ENCODE data around the gene CORIN.
"Not testable (repeated sequence)": the region's sequence is repeated elsewhere in the genome, so short reads cannot be mapped to it uniquely, and the experiment has no call there.

Gene CORIN

DNA sequence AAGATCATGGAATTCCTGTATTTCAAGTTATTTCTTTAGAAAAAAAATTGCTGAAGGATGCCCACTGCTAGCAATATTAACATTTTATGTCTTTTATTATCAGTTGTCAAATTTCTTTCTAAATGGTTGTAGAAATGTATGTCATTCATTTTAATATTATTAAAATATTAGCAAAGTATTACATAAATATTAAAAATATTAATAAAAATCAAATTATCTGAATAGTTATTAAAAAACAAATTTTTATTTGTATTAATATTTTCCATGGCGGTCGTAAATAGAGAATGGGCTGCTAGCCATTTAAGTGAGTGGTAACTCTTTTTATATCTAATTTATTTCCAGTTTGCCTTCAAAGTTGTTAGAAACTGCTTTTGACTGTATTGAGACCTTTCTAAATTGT, 280.6 kb downstream of the CORIN start:
- DNase-seq (ENCODE audit: extremely low spot score): no peak
- TF ChIP-seq, protein P1, sequence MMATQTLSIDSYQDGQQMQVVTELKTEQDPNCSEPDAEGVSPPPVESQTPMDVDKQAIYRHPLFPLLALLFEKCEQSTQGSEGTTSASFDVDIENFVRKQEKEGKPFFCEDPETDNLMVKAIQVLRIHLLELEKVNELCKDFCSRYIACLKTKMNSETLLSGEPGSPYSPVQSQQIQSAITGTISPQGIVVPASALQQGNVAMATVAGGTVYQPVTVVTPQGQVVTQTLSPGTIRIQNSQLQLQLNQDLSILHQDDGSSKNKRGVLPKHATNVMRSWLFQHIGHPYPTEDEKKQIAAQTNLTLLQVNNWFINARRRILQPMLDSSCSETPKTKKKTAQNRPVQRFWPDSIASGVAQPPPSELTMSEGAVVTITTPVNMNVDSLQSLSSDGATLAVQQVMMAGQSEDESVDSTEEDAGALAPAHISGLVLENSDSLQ (IDR thresholded peaks at IDR 0.05): no peak
- TF ChIP-seq HDGF (IDR thresholded peaks at IDR 0.05; ENCODE audit: borderline replicate concordance) (no peak), SP1 (IDR thresholded peaks at IDR 0.05) (no peak), FOXM1 (IDR thresholded peaks at IDR 0.05; ENCODE audit: borderline replicate concordance) (no peak), LEF1 (IDR thresholded peaks at IDR 0.05; ENCODE audit: borderline replicate concordance) (no peak), BHLHE40 (IDR thresholded peaks at IDR 0.05; ENCODE audit: borderline replicate concordance) (no peak), NFRKB (IDR thresholded peaks at IDR 0.05) (no peak), FOXA1 (IDR thresholded peaks at IDR 0.05) (no peak), FOXK2 (IDR thresholded peaks at IDR 0.05) (no peak), ZNF384 (IDR thresholded peaks at IDR 0.05) (no peak), ARNT (IDR thresholded peaks at IDR 0.05) (no peak), TARDBP (IDR thresholded peaks at IDR 0.05) (no peak), SUZ12 (IDR thresholded peaks at IDR 0.05) (no peak)
- ChIA-PET CTCF (no interaction called here), POLR2A (no interaction called here)

GRCh38 chr4:47555920-47556319, 281.9 kb downstream of the CORIN start:
- POLR2A ChIA-PET; CTCF ChIA-PET; DNase-seq (ENCODE audit: extremely low spot score): not testable (repeated sequence)

DNA sequence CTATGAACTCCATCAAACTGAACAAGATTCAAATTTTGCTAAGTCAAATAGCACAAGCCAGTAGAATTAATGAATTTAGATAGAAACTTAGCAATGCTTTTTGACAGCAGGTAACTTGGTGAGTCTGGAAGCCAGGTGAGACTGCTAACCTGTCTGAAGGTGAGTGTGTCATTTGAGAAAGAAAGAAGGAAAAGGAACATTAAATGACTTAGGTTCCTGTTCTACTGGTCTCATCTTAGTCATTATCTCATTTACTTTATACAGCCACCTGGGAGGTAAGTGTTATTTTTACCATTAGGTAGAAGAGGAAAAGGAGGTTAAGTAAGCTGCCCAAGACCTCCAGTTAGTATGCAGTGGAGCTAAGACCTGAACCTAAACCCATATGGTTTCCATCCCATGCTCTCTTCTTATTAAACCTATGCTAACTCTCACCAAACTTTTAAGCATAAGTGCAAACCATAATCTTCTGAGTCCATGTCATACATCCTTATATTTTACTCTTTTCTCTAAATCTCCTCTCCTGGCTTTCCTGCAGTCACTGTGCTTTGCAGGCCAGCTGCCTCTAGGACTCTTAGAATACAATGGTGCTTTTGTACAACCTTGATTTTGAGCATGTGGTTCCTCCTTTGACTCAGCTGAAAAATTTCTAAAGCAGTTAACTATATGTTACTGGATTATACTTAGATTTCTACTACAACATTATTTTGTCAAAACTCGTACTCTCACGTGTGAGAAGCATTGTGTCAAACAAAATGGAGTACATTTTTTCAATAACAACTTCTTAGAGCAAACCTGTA, 284.3 kb downstream of the CORIN start:
- ChIA-PET POLR2A (no interaction called here), CTCF (no interaction called here)
- no peak for TF ChIP-seq SP1 (IDR thresholded peaks at IDR 0.05)
- TF ChIP-seq, protein P1 (IDR thresholded peaks at IDR 0.05): no peak
- no peak for DNase-seq (ENCODE audit: extremely low spot score)

DNA sequence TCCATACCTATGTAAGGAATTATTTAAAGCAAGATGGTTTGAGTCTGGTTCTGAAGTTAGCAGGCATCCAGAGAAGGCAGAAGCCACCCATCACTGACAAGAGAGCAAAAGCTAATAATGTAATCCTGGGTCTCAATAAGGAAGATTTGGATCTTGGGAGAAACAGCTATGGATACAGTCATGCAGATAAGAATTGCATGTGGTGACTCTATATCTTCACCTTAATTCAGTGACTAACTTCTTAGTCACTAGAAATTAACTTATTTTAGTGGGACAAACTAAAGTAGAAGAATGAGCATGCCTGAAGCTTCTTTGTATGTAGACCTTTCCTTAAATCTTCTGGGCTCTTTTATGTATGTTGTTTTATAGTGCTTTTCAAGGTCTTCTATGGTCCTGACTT, 286.2 kb downstream of the CORIN start:
- TF ChIP-seq TARDBP (IDR thresholded peaks at IDR 0.05) (no peak), SUZ12 (IDR thresholded peaks at IDR 0.05) (no peak), ELF4 (IDR thresholded peaks at IDR 0.05) (no peak), HDGF (IDR thresholded peaks at IDR 0.05; ENCODE audit: borderline replicate concordance) (no peak), FOXA1 (IDR thresholded peaks at IDR 0.05) (no peak), SP1 (IDR thresholded peaks at IDR 0.05) (no peak)
- TF ChIP-seq, protein P1 (IDR thresholded peaks at IDR 0.05): no peak
- CTCF ChIA-PET: no interaction called here
- no peak for DNase-seq (ENCODE audit: extremely low spot score)
- POLR2A ChIA-PET: no interaction called here

GRCh38 chr4:47550899-47551548, 286.8 kb downstream of the CORIN start:
- DNase-seq (ENCODE audit: extremely low spot score): no peak
- TF ChIP-seq FOXK2 (IDR thresholded peaks at IDR 0.05): no peak
- no peak for TF ChIP-seq LEF1 (IDR thresholded peaks at IDR 0.05; ENCODE audit: borderline replicate concordance)
- no peak for TF ChIP-seq ELF4 (IDR thresholded peaks at IDR 0.05)
- no peak for TF ChIP-seq BHLHE40 (IDR thresholded peaks at IDR 0.05; ENCODE audit: borderline replicate concordance)
- TF ChIP-seq ARNT (IDR thresholded peaks at IDR 0.05): no peak
- no peak for TF ChIP-seq L3MBTL2 (conservative IDR thresholded peaks at IDR 0.05)
- no peak for TF ChIP-seq ZNF384 (IDR thresholded peaks at IDR 0.05)
- no peak for TF ChIP-seq TARDBP (IDR thresholded peaks at IDR 0.05)
- TF ChIP-seq, protein P1 (IDR thresholded peaks at IDR 0.05): no peak
- TF ChIP-seq SUZ12 (IDR thresholded peaks at IDR 0.05): no peak
- TF ChIP-seq NFRKB (IDR thresholded peaks at IDR 0.05): no peak
- ChIA-PET CTCF (no interaction called here), POLR2A (no interaction called here)

DNA sequence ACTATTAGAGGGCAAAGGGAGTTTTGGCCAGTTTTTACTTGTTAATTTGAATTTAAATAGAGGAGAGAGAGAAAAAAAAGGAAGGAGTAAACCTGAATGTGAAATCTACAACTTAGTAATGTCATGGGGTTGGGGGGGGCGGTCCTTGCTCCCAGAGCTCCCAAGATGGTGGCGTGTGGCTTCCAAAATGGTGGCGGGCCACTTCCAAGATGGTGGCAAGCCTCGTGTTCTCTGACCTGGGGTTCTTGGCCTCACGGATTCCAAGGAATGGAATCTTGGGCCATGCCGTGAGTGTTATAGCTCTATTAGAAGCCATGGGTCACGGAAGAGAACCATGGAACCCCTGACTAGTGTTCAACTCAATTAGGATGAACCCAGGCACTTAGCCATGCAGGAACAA, 287.5 kb downstream of the CORIN start:
- POLR2A ChIA-PET; CTCF ChIA-PET; DNase-seq (ENCODE audit: extremely low spot score): not testable (repeated sequence)

Measured in HEK293T (cell line).